Measurements from ENCODE around the gene GDF2.

GDF2 gene

DNA sequence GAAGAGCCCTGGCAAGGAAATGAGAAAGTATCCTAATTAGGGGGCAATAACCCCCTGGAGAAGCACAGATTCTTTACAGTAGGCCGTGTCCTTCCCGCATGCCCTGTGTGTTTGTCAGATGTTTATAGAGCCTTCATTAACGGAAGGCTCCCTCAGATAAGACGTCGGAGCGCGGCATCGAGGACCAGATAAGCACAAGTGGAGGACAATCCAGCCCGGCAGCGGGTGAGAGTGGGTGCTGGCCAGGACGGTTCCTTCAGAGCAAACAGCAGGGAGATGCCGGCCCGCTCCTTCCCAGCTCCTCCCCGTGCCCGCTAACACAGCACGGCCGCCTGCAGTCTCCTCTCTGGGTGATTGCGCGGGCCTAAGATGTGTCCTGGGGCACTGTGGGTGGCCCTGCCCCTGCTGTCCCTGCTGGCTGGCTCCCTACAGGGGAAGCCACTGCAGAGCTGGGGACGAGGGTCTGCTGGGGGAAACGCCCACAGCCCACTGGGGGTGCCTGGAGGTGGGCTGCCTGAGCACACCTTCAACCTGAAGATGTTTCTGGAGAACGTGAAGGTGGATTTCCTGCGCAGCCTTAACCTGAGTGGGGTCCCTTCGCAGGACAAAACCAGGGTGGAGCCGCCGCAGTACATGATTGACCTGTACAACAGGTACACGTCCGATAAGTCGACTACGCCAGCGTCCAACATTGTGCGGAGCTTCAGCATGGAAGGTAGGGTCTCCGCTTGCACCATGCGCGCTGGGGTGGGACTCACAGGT lies at the start of gene GDF2:
Gene GDF2 (plus strand): TSS at position 155 of the 762 bp plus-strand sequence. CDS start 215 bp downstream, at position 370.
- no peak for DNase-seq (ENCODE audit: low read depth)

- DNase-seq (ENCODE audit: low read depth) = no peak
These were observed 46.2 kb upstream of the GDF2 start for GRCh38 chr10:47276071-47276470.

DNA sequence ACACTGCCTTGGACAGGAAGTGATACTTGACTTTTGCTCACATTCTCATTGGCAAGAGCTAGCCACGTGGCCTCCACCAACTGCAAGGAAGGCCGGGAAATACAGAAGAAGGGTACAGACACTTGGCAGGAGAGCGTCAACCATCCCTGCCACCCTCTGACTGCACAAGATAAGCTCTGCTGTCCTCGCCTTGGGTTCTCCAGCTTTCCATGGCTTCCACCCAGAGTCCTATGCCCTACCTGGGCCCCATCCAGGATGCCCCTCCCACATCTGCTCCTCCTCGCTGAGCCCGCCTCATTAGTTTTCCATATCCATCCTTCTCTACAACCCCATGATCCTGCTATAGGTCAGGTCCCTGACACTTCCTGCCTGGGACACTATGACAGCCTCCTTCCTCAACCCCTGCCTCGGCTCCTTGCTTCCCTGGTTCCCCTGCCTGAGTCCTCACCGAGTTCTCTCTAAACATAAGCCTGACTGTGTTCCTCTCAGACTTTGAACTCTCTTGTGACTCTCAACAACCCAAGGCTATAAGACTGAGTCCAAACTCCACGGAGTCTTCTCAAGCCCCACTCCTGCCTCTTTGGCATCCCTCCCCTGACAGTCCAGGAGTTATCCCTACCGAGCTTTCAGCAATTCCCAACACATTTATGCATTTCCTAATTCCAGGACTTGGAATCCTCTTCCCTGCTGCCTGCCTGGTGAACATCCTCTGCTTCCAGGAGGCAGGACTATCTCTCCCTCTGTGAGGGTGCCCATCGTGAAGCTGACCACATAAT lies 45.5 kb upstream of the GDF2 start:
- no peak for DNase-seq (ENCODE audit: low read depth)

GRCh38 chr10:47277352-47278151 lies 44.7 kb upstream of the GDF2 start:
- no peak for DNase-seq (ENCODE audit: low read depth)

GRCh38 chr10:47278152-47278473 lies 44.1 kb upstream of the GDF2 start:
- no peak for DNase-seq (ENCODE audit: low read depth)

DNA sequence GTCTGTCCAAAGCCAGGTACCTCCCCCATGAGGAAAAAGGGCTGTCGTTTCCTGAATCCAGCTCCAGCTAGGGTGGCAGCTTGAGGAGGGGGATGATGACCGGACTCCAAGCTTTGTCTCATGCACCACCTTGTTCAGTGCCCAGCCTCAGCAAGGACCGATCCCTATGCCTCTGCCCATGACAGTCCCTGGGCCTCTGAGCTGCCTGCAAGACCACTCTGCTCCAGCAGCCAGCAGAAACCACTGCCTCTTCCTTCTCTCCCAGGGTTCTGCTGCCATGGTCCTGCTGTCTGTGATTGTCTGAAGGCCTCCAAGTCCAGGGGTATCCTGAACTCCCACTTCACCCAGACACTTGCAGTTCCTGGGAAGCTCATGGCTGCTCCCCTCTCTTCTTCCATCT lies 43.5 kb upstream of the GDF2 start:
- DNase-seq (ENCODE audit: low read depth) = no peak

GRCh38 chr10:47279276-47279675 lies 43.0 kb upstream of the GDF2 start:
- DNase-seq (ENCODE audit: low read depth) = no peak

DNA sequence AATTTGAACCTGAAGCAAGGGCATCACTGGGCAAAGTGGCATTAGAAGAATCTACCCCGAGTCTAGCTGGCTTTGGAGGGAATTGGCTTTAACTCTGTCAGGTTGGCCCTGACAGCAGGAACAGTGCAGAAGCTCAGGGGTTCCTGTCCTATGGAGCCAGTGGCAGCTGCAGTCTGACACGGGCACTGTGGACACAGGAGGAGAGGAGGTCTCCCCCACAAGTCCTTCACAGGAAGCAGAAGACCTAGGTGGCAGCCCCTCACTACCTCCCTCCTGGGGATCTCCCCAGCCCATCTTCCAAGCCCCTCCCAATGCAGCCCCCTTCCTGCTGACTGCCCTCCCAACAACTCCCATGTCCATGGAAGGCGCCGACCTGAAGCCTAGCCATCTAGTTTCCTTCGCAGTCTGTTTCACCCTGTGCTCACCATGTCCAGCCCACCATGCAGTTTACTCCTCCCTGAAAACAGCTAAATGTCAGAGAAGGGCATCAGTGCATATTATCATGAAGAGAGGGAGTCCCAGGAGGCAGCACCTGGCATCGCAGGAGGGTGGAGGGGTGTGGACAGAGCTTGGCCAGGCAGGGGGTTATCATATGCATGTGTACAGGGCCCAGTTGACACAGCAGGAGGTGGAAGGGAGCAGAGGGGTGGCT lies 40.1 kb upstream of the GDF2 start:
- no peak for DNase-seq (ENCODE audit: low read depth)

DNA sequence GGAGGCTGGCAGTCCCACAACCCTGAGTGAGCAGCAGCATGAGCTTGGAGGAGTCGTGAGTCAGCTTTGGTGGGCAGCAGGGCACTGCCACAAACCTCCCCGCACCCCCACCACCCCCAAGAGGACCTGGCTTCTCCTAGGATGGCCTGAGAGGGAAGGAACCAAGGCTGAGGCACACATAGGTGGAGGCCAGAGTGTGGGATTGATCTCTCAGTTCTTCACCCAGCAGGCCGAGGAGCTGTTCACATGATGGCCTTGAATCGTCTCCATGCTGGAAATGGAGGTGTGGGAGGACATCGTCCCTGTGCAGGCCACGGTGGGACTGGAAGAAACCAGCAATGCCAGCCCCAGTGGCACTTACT lies 39.6 kb upstream of the GDF2 start:
- DNase-seq (ENCODE audit: low read depth) = no peak

DNA sequence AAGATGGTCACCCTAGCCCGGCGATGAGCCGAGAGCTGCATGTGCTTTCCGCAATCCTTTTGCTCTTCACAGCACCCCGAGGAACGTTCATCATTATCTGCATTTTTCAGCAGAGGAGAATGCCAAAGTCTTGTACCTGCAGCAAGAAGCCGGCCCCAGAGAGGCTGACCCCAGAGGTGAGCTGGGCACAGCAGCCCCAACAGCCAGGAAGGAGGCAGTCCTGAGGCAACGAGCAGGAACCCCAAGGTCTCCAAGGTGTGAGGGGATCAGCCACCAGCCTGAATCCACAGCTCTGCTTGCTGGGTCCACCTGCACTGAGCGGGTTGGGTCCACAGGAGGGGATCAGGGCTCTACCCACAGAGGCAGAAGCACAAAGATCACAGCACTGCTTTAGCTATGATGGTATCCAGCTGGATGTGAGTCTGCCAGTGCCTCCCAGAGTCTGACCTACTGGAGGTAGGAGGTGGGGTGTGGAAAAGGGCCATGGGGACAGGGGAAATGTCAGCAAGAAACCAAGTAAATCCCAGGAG lies 39.1 kb upstream of the GDF2 start:
- DNase-seq (ENCODE audit: low read depth) = no peak

GRCh38 chr10:47283848-47284247 lies 38.4 kb upstream of the GDF2 start:
- DNase-seq (ENCODE audit: low read depth) = no peak

- no peak for DNase-seq (ENCODE audit: low read depth)
These were observed 36.7 kb upstream of the GDF2 start for GRCh38 chr10:47285381-47286115.

GRCh38 chr10:47286116-47286505 lies 36.1 kb upstream of the GDF2 start:
- DNase-seq (ENCODE audit: low read depth) = no peak

DNA sequence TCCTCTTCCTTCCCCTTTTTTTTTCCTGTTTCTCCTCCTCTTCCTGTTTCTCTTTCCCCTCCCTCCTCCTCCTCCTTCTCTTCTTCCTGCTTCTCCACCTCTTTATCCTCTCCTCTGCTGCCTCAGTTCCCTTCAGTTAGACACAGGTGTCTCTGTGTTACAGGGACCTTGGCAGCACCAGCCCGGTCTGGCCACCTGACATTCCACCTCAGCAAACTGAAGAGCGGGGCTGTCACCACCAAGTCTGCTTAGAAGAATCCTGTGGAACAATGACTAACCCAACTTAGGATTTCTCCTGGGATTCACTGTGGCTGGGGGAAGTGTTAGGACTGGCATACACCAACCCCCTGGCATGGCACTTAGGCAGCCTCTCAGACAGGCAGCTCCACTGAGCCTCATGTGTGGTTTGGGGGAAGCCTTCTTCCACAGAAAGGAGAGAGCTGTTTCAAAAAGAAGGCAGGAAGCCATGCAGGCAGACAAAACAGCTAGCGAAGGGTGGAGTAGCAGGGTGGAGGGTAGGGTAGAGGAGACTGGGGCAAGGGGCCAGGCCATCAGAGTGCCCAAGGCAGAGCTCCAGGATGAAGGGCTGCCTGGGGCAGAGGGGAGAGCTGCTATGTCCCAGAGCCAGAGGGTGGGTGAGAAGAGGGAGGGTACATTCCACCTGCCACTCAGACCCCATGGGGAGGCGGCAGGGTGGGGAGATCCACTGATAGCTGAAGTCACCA lies 35.5 kb upstream of the GDF2 start:
- DNase-seq (ENCODE audit: low read depth) = no peak

- no peak for DNase-seq (ENCODE audit: low read depth)
These were observed 34.9 kb upstream of the GDF2 start for GRCh38 chr10:47287365-47287802.

GRCh38 chr10:47287805-47288204 lies 34.4 kb upstream of the GDF2 start:
- no peak for DNase-seq (ENCODE audit: low read depth)

- DNase-seq (ENCODE audit: low read depth) = no peak
These were observed 34.0 kb upstream of the GDF2 start for GRCh38 chr10:47288236-47288635.

GRCh38 chr10:47288916-47289495 lies 33.2 kb upstream of the GDF2 start:
- DNase-seq (ENCODE audit: low read depth) = no peak

DNA sequence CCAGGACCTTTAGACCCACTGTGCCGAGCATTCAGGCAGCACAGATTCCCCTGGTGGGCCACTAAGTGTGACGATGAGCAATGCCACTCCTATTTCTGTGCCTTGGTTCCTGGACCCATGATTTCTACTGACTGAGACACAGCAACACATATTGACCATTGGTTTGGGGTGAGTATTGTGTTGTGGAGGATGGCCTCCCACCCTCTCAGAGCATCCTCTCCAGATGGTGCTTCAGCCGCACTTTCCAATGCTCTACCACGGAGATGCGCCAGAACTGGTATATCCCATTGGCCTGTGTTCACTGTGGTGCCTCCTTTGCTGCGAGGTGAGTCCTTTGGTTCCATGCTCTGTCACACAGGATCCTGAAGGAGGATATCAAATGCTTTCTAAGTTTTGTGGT lies 32.3 kb upstream of the GDF2 start:
- no peak for DNase-seq (ENCODE audit: low read depth)

- no peak for DNase-seq (ENCODE audit: low read depth)
These were observed 31.9 kb upstream of the GDF2 start for GRCh38 chr10:47290338-47290737.

Data from activated T-helper 9 cell treated with anti-CD3 and anti-CD28 coated beads, Interleukin-2, amount 50 U/mL, for 16 hours (primary cell).